NCI-H1092 (cell line): ENCODE measurements around the gene F2.
"Not testable (repeated sequence)": the region's sequence is repeated elsewhere in the genome, so short reads cannot be mapped to it uniquely, and the experiment has no call there.

Experiments used
- DNase-seq: peaks from one replicate; lab custom pipeline; 2025; lab: John Stamatoyannopoulos, UW

The F2 gene

DNA sequence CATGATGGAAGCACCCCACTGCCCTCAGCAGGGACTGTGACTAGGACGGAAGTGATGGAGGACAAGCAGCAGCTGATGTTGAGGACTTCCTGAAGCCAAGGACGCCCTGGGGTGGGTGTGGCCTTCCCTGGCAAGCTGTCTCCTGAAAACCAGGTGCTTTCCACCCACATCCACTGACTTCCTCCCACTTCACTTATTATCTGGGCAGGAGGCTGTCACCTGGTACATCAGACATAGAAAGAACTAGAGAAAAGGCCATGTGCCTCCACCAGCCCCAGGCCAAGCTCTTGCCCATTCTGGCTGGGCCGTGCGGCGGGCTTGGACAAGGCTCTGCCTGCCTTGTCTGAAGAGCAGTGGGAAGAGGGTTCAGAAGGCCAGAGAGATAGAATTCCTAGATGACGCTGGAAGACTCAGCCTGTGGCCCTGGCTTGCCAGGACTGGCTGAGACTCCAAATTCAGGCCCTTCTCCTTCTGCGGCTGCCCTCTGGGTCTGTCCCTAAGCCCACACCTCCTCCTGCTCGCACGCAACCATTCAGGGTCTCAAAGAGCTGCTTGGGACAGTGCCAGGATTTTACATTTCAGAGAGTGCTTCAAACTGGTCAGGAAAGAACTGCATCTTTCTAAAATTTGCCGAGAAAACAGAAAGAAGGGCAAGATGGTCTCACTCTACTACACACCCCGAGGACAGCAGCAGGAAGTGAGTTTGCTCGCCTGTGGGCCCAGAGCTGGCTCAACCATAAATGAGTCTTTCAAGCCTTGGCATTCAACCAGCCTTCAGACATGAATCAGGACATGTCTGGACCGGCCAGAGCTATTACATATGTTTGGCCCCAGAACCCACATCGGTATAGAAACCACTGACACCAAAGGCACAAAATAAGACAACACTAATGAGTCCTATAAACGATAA lies 31.9 kb upstream of the F2 start:
- no peak for DNase-seq

DNA sequence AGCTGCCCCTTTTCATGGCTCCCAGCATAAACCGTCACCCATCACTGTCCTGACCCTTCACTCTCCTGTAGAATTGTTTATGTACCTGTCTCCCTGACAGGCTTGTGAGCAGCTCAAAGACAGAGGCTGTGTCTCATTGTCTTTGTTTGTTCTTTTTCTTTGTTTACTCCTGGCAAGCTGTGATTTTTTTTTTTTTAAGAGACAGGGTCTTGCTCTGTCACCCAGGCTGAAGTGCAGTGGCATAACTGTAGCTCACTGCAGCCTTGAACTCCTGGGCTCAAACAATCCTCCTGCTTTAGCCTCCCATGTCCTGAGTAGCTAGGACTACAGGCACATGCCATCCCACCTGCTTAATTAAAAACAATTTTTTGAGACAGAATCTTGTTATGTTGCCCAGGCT lies 28.3 kb upstream of the F2 start:
- no peak for DNase-seq

DNA sequence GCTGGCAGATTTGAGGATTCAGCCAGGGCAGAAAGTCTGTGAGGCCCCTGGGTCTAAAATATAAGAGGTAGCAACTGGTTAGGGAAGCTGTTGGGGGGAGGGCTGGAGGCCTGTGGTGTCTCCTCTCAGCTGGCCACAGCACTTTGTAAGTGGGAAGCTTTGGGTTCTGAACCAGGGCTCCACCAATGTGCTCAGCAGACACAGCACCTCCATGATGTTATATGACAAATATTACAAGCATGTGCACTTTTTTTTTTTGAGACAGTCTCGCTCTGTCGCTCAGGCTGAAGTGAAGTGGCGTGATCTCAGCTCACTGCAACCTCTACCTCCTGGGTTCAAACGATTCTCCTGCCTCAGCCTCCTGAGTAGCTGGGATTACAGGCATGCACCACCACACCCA lies 26.6 kb upstream of the F2 start:
- DNase-seq = no peak

DNA sequence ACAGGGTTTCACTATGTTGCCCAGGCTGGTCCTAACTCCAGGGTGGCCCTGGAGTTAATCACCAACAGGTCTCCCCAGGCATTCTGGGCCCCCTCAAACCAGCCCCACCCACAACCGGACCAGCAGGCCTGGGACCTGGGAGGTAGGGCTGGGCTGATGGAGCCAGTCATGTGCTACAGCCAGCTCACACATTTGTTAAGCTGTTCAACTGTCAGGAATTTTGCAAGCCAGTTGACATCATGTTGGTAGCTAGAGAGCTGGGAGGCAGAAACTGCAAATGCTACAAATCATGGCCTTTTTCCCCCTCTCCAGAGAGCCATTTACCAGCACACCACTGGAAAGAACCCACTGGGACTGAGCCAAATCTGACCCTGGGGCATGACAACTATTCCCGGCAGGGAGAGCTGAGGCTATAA lies 25.4 kb upstream of the F2 start:
- DNase-seq = no peak

DNA sequence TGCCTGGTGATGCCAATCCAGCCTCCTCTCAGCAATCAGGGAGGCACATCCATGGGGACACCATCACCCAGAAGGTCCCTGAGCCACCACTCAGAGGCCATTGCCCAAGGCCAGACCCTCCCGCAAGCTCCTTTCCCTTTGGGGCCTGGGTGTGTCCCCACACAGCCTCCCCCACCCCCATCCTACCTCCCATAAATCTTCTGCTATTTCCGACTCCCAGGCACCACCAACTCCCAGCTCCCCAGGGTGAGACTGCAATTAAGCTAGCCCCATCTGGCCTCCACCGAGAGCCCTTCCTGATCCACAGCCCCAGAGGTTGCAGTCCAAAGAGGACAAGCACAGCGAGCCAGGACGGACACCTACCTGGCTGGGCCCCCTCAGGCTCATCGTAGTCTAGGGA lies 24.9 kb upstream of the F2 start:
- DNase-seq = no peak

DNA sequence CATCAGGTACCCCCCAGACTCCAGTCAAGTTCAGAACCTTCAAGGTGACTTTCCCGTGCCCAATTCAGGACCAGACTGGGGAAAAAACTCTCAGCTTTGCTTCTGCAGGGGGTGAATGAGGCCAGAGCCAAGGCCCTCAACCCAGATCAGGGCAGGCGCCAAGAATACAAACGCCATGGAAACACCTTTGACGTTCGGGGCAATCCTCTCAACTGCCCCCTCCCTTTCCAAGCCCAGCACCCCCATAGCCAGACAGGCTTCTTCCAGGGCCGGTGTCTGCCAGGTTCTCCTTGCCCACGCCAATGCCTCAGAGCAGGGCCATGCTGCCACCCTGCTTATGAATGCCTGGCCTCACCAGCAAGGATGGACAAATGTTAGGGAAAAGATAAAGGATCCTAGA lies 24.4 kb upstream of the F2 start:
- no peak for DNase-seq

DNA sequence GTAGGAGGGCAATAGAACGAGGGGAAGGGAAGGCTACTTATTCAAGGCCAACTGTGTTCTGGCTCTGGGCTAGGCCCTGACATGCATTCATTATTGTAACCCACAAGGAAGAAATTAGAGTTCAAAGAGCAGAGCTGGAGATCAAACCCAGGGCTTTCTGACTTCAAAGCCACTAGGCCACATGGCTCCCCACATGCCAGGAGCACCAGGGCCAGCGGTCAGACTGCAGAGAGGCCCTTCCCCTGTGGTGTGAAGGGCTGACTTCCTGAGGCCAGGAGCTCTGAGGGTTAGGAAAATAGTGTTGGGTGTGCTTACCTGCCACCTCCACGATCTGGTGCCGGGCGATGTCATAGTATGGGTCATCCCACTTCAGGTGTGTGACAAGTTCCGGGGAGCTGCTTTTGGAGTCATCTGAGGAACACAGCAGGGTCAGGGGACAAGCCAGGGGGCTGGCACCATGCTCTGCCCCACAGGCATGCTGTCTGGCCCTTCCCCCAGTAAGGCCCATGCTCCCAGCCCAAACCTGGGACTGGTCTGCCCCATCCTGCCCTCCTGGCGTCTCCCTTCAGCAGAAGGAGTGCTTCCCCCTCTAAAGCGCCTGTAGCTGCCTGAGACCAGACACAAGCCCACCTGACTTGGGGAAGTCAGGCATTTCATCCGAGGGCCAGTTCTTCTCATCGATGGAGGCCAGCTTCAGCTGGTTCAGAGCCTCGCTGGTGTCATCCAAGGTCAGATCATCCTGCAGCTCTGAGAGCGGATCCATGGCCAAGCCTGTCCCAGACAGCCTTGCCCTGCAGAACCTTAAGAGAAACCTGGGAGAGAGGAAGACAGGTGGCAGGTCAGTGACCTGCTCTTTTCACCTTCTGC lies 23.4 kb upstream of the F2 start:
- DNase-seq = no peak

DNA sequence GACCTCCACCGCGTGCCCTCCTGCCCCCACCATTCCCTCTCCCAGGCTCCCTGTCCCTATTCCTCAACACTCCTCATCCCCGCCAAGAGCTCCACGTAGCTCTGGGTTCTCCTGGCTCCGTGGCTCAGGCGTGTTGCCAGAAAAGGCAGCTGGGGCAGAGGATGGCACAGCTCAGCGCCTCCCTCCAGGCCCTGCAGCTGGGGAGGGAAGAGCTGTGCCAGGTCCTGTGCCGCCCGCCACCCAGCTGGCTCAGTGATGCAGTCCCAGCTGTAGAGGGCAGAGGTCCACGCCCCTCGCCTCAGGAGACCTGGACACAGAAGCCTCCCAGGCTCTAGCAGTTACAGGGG lies 22.8 kb upstream of the F2 start:
- peak; percentile 82 for DNase-seq

DNA sequence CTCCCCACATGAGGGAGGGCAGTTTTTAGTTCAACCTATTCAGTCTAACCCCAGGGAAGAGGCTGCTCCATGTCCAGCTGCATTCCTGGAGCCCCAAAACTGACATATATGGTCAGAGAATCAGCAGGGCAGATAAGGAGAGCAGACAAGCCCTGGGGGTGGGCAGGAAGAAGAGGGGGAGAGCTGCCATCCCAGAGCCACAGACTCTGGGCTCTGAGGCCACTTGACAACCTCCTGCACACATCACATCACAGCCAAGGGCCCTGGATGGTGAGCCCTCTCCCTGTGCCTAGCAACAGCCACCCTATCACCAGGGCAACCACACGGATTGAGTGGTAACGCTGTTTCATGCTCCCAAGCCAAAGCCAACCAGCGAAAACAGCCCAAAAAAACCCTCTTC lies 21.7 kb upstream of the F2 start:
- DNase-seq = peak; percentile 54

DNA sequence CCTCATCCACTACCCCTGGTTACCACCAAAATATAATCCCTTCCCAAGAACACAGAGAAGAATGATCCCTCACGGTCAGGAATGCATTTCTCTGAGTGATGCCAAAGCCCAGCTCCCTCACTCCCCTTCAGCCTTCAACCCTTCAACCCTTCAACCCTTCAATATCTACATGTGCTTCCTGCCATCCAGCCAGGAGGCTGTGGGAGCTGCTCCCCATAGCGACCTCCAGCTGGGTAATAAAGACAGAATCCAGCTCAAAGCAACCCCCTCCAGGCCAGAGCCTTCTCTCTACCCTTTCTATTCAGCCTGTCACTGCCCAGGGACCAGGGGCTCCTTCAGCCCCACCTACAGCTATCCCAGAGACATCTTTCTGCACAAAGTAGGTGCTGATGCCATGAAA lies 21.3 kb upstream of the F2 start:
- no peak for DNase-seq

DNA sequence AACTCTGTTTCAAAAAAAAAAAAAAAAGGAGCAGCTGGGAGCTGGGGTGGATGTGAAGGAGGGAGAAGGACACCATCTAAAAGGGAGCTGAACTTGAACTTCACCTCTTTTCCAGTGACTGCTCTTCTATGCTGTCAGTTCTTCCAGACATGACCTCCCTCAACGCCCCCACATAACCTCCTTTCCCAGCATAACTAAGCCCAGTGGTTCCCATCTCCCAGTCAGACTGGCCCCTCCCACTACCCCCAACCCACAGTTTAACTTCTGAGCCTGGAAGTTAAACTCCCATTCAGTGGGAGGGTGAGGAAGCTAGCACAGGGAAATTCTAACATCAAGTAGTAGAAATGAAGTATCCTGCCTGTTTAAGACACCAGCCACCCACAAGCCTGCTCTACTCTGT lies 20.4 kb upstream of the F2 start:
- DNase-seq = no peak

DNA sequence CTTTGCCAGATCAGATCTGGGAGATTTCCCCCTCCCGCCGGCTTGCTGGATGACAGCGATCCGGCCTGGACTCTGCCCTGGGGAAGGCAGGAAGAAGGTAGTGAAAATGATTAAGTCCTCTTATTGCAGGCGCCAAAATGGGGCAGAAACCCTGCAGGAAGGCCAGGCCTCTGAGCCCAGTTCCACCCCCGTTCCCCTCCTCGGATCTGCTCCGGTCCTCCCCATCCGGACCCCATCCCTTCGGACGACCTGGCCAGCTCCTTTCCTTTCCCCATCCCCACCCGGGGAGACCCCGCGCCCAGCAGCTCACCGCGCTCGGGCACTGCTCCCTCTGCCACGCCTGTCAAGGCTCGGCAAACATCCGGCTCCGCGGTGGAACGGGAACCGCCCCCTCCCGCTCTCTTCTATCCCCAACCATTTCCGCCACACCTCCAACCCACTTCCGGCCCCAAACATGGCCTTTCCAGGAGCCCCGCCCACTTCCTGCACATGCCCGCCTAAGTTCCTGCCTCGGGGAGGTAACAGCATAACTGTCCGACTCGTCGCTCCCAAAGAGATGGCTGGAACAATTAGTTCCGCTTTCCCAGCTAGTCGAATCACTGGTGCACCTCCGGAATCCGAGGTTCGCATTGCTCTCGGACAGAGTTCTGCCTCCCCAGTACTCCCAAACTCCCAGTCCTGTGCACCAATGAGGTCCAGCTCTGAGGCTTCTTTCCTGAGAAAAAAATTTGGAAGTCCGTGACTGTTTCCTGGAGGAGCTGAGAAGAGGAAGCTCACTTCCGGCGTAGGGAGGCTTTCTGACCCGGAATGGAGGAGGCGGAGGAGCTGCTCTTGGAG lies 18.6 kb upstream of the F2 start, which contains the start of the genes ARHGAP1 and ZNF408:
ARHGAP1 (minus strand) TSS at position 379 of the 837 bp plus-strand sequence. CDS start 4,512 bp downstream, outside the sequence.
ZNF408 (plus strand) TSS at position 791 of the 837 bp plus-strand sequence; CDS start at position 808, 17 bp downstream.
- DNase-seq = peak; percentile 100

DNA sequence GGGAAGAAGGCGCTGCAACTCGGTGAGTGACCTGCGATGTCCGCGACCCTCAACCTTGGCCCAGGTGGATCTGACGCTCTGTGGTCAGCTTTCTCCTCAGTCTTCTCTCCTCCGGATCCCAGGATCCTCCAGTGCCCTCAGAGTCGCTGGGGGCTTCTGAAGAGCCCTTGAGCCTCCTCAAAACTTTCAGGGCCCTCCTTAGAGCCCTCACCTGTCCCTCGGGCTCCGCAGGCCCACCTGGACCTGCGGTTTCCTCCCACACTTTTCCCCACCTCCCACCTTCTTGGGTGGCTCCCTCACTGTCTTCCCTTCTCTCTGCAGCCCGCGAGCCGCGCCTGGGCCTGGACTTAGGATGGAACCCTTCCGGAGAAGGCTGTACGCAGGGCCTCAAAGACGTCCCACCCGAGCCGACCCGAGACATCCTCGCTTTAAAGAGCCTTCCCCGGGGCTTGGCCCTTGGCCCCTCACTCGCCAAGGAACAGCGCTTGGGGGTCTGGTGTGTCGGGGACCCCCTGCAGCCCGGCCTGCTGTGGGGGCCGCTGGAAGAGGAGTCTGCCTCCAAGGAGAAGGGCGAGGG lies 17.8 kb upstream of the F2 start:
- DNase-seq = no peak

DNA sequence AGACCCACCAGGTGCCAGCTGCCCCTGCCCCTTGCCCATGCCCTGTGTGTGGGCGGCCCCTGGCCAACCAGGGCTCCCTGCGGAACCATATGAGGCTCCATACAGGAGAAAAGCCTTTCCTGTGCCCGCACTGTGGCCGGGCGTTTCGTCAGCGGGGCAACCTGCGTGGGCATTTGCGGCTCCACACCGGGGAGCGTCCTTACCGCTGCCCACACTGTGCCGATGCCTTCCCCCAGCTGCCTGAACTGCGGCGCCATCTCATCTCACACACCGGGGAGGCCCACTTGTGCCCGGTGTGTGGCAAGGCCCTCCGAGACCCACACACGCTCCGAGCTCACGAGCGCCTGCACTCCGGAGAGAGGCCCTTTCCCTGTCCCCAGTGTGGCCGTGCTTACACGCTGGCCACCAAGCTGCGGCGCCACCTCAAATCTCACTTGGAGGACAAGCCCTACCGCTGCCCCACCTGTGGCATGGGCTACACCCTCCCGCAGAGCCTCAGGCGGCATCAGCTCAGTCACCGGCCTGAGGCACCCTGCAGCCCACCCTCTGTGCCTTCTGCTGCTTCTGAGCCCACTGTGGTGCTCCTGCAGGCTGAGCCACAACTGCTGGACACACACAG lies 13.8 kb upstream of the F2 start:
- no peak for DNase-seq

DNA sequence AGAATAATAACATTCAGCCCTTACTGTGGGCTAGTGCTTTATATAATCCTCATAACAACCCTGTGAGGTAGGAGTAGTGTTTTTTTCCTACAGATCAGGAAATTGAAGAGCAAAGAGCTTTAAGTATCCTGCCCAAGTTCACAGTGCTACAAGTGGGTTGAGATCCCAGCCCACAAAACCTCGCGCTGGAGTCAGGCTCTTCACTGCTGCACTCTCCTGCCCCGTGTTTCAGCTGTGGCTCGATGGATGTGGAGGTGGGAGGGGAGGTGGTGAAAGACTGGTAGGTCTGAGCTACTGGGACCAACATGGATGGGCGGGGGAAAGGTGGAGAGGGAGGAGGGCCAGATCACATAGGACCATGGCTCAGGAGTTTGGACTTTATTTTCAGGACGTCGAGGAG lies 12.1 kb upstream of the F2 start:
- DNase-seq = no peak

DNA sequence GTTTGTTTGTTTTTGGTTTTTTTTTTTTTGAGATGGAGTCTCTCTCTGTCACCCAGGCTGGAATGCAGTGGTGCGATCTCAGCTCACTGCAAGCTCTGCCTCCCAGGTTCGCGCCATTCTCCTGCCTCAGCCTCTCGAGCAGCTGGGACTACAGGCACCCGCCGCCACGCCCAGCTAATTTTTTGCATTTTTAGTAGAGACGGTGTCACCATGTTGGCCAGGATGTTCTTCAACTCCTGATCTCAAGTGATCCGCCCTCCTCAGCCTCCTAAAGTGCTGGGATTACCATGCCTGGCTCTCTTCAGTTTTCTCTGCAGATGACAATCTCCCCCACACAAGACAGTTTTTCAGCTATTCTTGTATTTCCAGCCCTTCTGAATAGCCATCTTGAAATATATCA lies 9.7 kb upstream of the F2 start:
- not testable (repeated sequence) for DNase-seq

DNA sequence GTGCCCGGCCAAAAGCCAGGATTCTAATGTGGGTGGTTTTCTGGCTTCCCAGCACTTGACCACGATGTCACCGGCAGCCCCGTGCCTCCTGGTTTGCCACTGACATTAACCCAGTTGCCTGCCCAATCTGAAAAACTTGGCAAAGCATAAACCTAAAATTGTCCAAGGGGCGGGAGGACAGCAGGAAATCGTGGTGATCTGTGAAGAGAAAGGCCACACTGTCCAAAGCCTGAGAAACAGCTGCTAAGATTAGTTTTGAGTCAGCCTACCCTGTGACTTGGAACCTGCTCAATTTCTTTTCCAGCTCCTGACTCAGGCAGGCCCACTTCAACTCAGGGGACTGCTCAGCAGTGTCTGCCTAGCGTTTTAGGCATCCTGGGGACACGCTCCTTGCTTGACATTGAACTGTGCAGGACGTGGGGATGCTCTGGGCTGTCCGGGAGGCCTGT lies 8.2 kb upstream of the F2 start:
- DNase-seq = no peak

DNA sequence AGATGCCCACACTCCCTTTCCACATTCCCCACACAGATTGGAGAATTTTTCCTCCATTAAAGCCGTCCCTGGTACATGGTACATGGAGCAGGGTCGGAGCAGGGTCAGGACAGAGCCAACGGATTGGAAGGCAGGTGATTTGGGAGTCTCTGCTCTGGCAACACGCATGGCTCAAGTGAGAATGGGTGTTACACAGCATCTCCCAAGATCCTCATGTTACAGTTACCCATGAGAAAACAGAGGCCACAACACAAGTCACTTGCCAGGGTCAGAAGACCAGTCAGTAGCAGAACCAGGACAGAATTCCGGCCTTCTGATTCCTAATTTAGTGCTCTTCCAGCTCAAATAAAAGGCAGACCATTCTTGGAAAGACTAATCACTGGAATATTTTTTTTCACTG lies 7.7 kb upstream of the F2 start:
- no peak for DNase-seq

DNA sequence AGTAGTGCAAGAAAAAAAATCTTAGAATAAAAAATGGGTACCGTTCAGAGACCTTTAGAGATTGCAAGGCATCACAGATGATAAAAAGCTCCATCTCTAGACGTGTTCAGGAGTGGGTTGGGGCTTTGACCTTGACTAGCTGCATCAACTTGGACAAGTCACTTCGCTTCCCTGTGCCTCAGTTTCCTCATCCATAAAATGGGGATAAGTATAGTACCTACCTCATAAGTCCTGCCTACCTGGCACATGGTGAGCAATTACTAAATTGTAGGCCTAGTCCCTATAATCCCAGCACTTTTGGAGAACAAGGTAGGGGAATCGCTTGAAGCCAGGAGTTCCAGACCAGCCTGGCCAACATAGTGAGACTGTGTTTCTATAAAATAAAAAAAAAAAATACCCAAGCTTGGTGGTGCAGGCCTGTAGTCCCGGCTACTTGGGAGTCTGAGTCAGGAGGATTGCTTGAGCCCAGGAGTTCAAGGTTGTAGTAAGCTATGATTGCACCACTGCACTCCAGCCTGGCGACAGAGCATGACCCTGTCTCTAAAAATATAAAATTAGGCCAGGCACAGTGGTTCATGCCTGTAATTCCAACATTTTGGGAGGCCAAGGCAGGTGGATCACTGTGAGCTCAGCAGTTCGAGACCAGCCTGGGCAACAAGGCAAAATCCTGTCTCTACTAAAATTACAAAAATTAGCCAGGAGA lies 6.0 kb upstream of the F2 start:
- DNase-seq = no peak

DNA sequence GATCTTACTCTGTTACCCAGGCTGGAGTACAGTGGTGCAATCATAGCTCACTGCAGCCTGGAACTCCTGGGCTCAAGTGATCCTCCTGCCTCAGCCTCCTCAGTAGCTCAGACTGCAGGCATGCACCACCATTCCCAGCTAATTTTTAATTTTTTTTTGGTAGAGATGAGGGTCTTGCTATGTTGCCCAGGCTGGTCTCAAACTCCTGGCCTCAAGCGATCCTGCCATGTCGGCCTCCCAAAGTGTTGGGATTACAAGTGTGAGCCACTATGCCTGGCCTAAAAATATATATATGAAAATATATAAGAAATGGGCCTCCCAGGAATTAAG lies 1.2 kb upstream of the F2 start:
- DNase-seq = not testable (repeated sequence)
